Parathyroid adenoma (tissue), 2 donors: Measurements from ENCODE around the gene UBXN11.

Experiments
- H2AFZ ChIP-seq: fragments of 300-600 bp; sonication (generic); one replicate; pipeline ENCODE4 v1.7.0; 2017; ENCODE audit warnings: antibody characterized with exemption, mild to moderate bottlenecking
- H3K27ac ChIP-seq: fragments of 300-600 bp; sonication (generic); one replicate; pipeline ENCODE4 v1.7.0; 2017
- H3K27me3 ChIP-seq: fragments of 300-600 bp; sonication (generic); one replicate; pipeline ENCODE4 v1.7.0; 2017; ENCODE audit warnings: low read length; ENCODE audit not compliant: control insufficient read depth, insufficient read depth
- H3K36me3 ChIP-seq: fragments of 300-600 bp; sonication (generic); one replicate; pipeline ENCODE4 v1.7.0; 2017; ENCODE audit warnings: low read length; ENCODE audit not compliant: control insufficient read depth, insufficient read depth
- H3K4me1 ChIP-seq: fragments of 300-600 bp; sonication (generic); one replicate; pipeline ENCODE4 v1.7.0; 2017; ENCODE audit warnings: control low read depth
- H3K4me2 ChIP-seq: fragments of 300-600 bp; sonication (generic); one replicate; pipeline ENCODE4 v1.7.0; 2017; ENCODE audit warnings: low read length
- H3K4me3 ChIP-seq: fragments of 300-600 bp; sonication (generic); one replicate; pipeline ENCODE4 v1.7.0; 2017; ENCODE audit warnings: low read depth, low read length
- H3K79me2 ChIP-seq: fragments of 300-600 bp; sonication (generic); one replicate; pipeline ENCODE4 v1.7.0; 2017; ENCODE audit warnings: control low read depth
- H3K9ac ChIP-seq: fragments of 300-600 bp; sonication (generic); one replicate; pipeline ENCODE4 v1.7.0; 2017; ENCODE audit warnings: mild to moderate bottlenecking
- H3K9me3 ChIP-seq: fragments of 300-600 bp; sonication (generic); one replicate; pipeline ENCODE4 v1.7.0; 2017; ENCODE audit warnings: low read length; ENCODE audit not compliant: control insufficient read depth
- CTCF ChIP-seq: fragments of 300-600 bp; sonication (generic); IDR thresholded peaks from one replicate; pipeline ENCODE4 v1.7.0; 2017; ENCODE audit warnings: antibody characterized with exemption, mild to moderate bottlenecking
- donor health status: primary hyperparathyroidism.

Gene UBXN11

GRCh38 chr1:26274801-26275425, 31.5 kb downstream of the UBXN11 start:
- no peak overlapping the region for H2AFZ ChIP-seq
- no peak overlapping the region for H3K4me2 ChIP-seq
- TF ChIP-seq CTCF = no peak
- no peak overlapping the region for H3K4me3 ChIP-seq
- H3K36me3 ChIP-seq = no peaks in the 10 kb centered on the region
- no peak overlapping the region for H3K27ac ChIP-seq
- peaks cover 5% of the 10 kb centered on the region for H3K4me1 ChIP-seq
- no peaks in the 10 kb centered on the region for H3K79me2 ChIP-seq
- no peak overlapping the region for H3K9ac ChIP-seq
- H3K27me3 ChIP-seq = no peaks in the 10 kb centered on the region
- H3K9me3 ChIP-seq = no peaks in the 10 kb centered on the region

- H3K9ac ChIP-seq = no peak overlapping the region
- H3K4me1 ChIP-seq = no peaks in the 10 kb centered on the region
- H3K27me3 ChIP-seq = no peaks in the 10 kb centered on the region
- no peaks in the 10 kb centered on the region for H3K36me3 ChIP-seq
- no peak overlapping the region for H2AFZ ChIP-seq
- H3K27ac ChIP-seq = no peak overlapping the region
- no peaks in the 10 kb centered on the region for H3K9me3 ChIP-seq
- TF ChIP-seq CTCF = no peak
- H3K4me2 ChIP-seq = no peak overlapping the region
- no peaks in the 10 kb centered on the region for H3K79me2 ChIP-seq
- H3K4me3 ChIP-seq = no peak overlapping the region
Observed at GRCh38 chr1:26269198-26269550, 37.3 kb downstream of the UBXN11 start.

GRCh38 chr1:26268290-26269197, 37.9 kb downstream of the UBXN11 start:
- Histone ChIP-seq H3K9me3 (no peaks in the 10 kb centered on the region), H3K4me2 (no peak overlapping the region), H2AFZ (no peak overlapping the region), H3K27me3 (no peaks in the 10 kb centered on the region), H3K9ac (no peak overlapping the region), H3K27ac (no peak overlapping the region), H3K4me1 (no peaks in the 10 kb centered on the region), H3K4me3 (no peak overlapping the region), H3K79me2 (no peaks in the 10 kb centered on the region), H3K36me3 (no peaks in the 10 kb centered on the region)
- TF ChIP-seq CTCF = no peak

- Histone ChIP-seq H3K4me3 (no peak overlapping the region), H3K79me2 (no peaks in the 10 kb centered on the region), H3K9me3 (no peaks in the 10 kb centered on the region), H3K27me3 (no peaks in the 10 kb centered on the region), H3K27ac (no peak overlapping the region), H2AFZ (no peak overlapping the region), H3K4me2 (no peak overlapping the region), H3K36me3 (no peaks in the 10 kb centered on the region), H3K9ac (no peak overlapping the region), H3K4me1 (no peaks in the 10 kb centered on the region)
- TF ChIP-seq CTCF = no peak
Observed at GRCh38 chr1:26265405-26265804, 41.0 kb downstream of the UBXN11 start.
